PC-9 (cell line): Measurements from ENCODE around the gene ERC2. TPM values are rescaled to one million over a fixed set of nuclear protein-coding genes. Genes with fewer than 3 reads are reported as not detected.

ENCODE experiments used
- BruUV-seq: library from RNA; stranded (reverse); fragments of 400-500 nt; replicated peaks from 2 replicates; lab custom pipeline; 2021; lab: Mats Ljungman, UMichigan
- CTCF ChIA-PET: fragments of 300-600 bp; sonication (Branson Sonifier 250); formaldehyde crosslinking; loops from one replicate; lab custom pipeline; 2022; ENCODE audit warnings: antibody characterized with exemption; lab: Charles Lee
- POLR2A ChIA-PET: fragments of 300-600 bp; sonication (Branson Sonifier 250); formaldehyde crosslinking; loops from one replicate; lab custom pipeline; 2022; ENCODE audit warnings: antibody characterized with exemption; ENCODE audit not compliant: unreplicated experiment; lab: Charles Lee
- DNase-seq, 2 experiments: peaks; one replicate each; pipeline versions ENCODE4 v3.0.0 to v3.0.0-alpha.2; 2015 to 2022; ENCODE audit warnings: mixed read lengths in 1 of 2
- H2AFZ ChIP-seq: fragments of 200-600 bp; sonication (generic); 2 replicates; pipeline ENCODE4 v1.8.1; 2017; ENCODE audit warnings: antibody characterized with exemption
- H3F3A ChIP-seq: fragments of 200-600 bp; sonication (generic); 2 replicates; pipeline ENCODE4 v1.8.1; 2017; ENCODE audit warnings: antibody characterized with exemption, mild to moderate bottlenecking, low read depth; ENCODE audit not compliant: insufficient read depth
- H3K27ac ChIP-seq: fragments of 200-600 bp; sonication (generic); 2 replicates; pipeline ENCODE4 v1.6.1; 2016; ENCODE audit warnings: mixed run types
- H3K27me3 ChIP-seq: fragments of 200-600 bp; sonication (generic); 2 replicates; pipeline ENCODE4 v1.6.1; 2016; ENCODE audit warnings: low read depth, mixed run types; ENCODE audit not compliant: insufficient read depth
- H3K36me3 ChIP-seq: fragments of 200-600 bp; sonication (generic); 2 replicates; pipeline ENCODE4 v1.6.1; 2016; ENCODE audit warnings: low read depth, mixed run types
- H3K4me1 ChIP-seq: fragments of 200-600 bp; sonication (generic); replicated peaks from 2 replicates; pipeline ENCODE4 v1.6.1; 2016; ENCODE audit warnings: mixed run types; ENCODE audit not compliant: insufficient read depth
- H3K4me2 ChIP-seq: fragments of 200-600 bp; sonication (generic); 2 replicates; pipeline ENCODE4 v1.6.1; 2017; ENCODE audit warnings: mixed run types
- H3K4me3 ChIP-seq: fragments of 200-600 bp; sonication (generic); 2 replicates; pipeline ENCODE4 v1.6.1; 2016; ENCODE audit warnings: mixed run types
- H3K79me2 ChIP-seq: fragments of 200-600 bp; sonication (generic); 2 replicates; pipeline ENCODE4 v1.6.1; 2017; ENCODE audit warnings: low read depth, mixed run types
- H3K9me2 ChIP-seq: fragments of 200-600 bp; sonication (generic); 2 replicates; pipeline ENCODE4 v1.8.1; 2017; ENCODE audit warnings: mild to moderate bottlenecking; ENCODE audit not compliant: insufficient read depth
- H3K9me3 ChIP-seq: fragments of 200-600 bp; sonication (generic); 2 replicates; pipeline ENCODE4 v1.8.1; 2016; ENCODE audit warnings: low read depth; ENCODE audit not compliant: insufficient read depth
- H4K20me1 ChIP-seq: fragments of 200-600 bp; sonication (generic); 2 replicates; pipeline ENCODE4 v1.8.1; 2017; ENCODE audit not compliant: insufficient read depth
- CTCF ChIP-seq: fragments of 200-600 bp; sonication (generic); conservative IDR thresholded peaks from 2 replicates; pipeline ENCODE4 v1.6.1; 2017; ENCODE audit warnings: mixed run types, antibody characterized with exemption, mild to moderate bottlenecking, moderate library complexity
- EZH2 ChIP-seq: fragments of 200-600 bp; sonication (generic); IDR thresholded peaks from 2 replicates; pipeline ENCODE4 v1.8.0; 2017; ENCODE audit warnings: antibody characterized with exemption, low read depth
- intact Hi-C: fragments of 100-400 bp; cut with micrococcal nuclease; formaldehyde crosslinking; loops from one replicate; pipeline ENCODE4 v1.10.0; 2022; ENCODE audit not compliant: unreplicated experiment
- total RNA-seq: library from RNA; stranded (reverse); gene quantifications from 2 replicates; pipeline ENCODE4 v1.2.3, GENCODE V29; 2021

Gene ERC2
- total RNA-seq, 1 experiment from 2014 or later: 1.4 TPM

GRCh38 chr3:56260262-56260661 lies 208.0 kb downstream of the ERC2 start:
- no peaks in the 10 kb centered on the region for H4K20me1 ChIP-seq
- H3K79me2 ChIP-seq: no peaks in the 10 kb centered on the region
- H3K9me2 ChIP-seq: no peaks in the 10 kb centered on the region
- DNase-seq: no peak
- H3K27me3 ChIP-seq: peaks cover 23% of the 10 kb centered on the region; the same call in 1 of the 2 replicates
- no peak for TF ChIP-seq CTCF
- no peak for TF ChIP-seq EZH2
- H3K9me3 ChIP-seq: no peaks in the 10 kb centered on the region
- H3K27ac ChIP-seq: no peak overlapping the region
- H2AFZ ChIP-seq: no peak overlapping the region
- POLR2A ChIA-PET: no interaction called here
- no TSS peak for BruUV-seq
- CTCF ChIA-PET: no interaction called here
- intact Hi-C loops: no loop called here
- H3K36me3 ChIP-seq: no peaks in the 10 kb centered on the region
- no peaks in the 10 kb centered on the region for H3F3A ChIP-seq
- H3K4me2 ChIP-seq: no peak overlapping the region
- no peaks in the 10 kb centered on the region for H3K4me1 ChIP-seq
- H3K4me3 ChIP-seq: no peak overlapping the region

GRCh38 chr3:56257826-56258225 lies 210.4 kb downstream of the ERC2 start:
- Histone ChIP-seq H3K4me2 (no peak overlapping the region), H3K9me3 (no peaks in the 10 kb centered on the region), H3K4me3 (no peak overlapping the region), H4K20me1 (no peaks in the 10 kb centered on the region), H3K27me3 (peaks cover 27% of the 10 kb centered on the region; the same call in 1 of the 2 replicates), H3F3A (no peaks in the 10 kb centered on the region), H3K27ac (no peak overlapping the region), H3K36me3 (no peaks in the 10 kb centered on the region), H2AFZ (no peak overlapping the region), H3K9me2 (no peaks in the 10 kb centered on the region), H3K79me2 (no peaks in the 10 kb centered on the region), H3K4me1 (no peaks in the 10 kb centered on the region)
- CTCF ChIA-PET: no interaction called here
- DNase-seq: no peak
- TF ChIP-seq CTCF: no peak
- no peak for TF ChIP-seq EZH2
- POLR2A ChIA-PET: no interaction called here
- intact Hi-C loops: no loop called here
- no TSS peak for BruUV-seq

GRCh38 chr3:56254835-56255234 lies 213.4 kb downstream of the ERC2 start:
- TF ChIP-seq CTCF: 0 out of 2 replicates have a peak, but pooled peaks have one; percentile 36
- TF ChIP-seq EZH2: no peak
- no peak for DNase-seq
- no peaks in the 10 kb centered on the region for H4K20me1 ChIP-seq
- no peaks in the 10 kb centered on the region for H3K4me1 ChIP-seq
- no peak overlapping the region for H3K27ac ChIP-seq
- H3K9me3 ChIP-seq: no peaks in the 10 kb centered on the region
- H3K4me2 ChIP-seq: no peak overlapping the region
- ChIA-PET POLR2A (no interaction called here), CTCF (no interaction called here)
- no peaks in the 10 kb centered on the region for H3K9me2 ChIP-seq
- intact Hi-C loops: loop anchor here (5.0 kb wide), 1 partner anchor 358 kb away; no protein-coding TSS in a partner anchor
- BruUV-seq: no TSS peak
- 0 out of 2 replicates have a peak, but pooled peaks cover 16% of the 10 kb centered on the region for H3K27me3 ChIP-seq
- no peaks in the 10 kb centered on the region for H3K36me3 ChIP-seq
- H2AFZ ChIP-seq: no peak overlapping the region
- H3K4me3 ChIP-seq: no peak overlapping the region
- H3F3A ChIP-seq: no peaks in the 10 kb centered on the region
- H3K79me2 ChIP-seq: no peaks in the 10 kb centered on the region
